Neural cell (in vitro differentiated cells): ENCODE data around the gene DST. TPM values are rescaled to one million over a fixed set of nuclear protein-coding genes. Genes with fewer than 3 reads are reported as not detected.

ENCODE experiments used
- H2AFZ ChIP-seq: fragments of 200-600, 300-800 bp; sonication (generic), shearing (Covaris generic); 2 replicates; pipeline ENCODE4 v1.6.0; 2014; ENCODE audit warnings: low read depth, mild to moderate bottlenecking, antibody characterized with exemption, low read length, moderate library complexity
- H3F3A ChIP-seq: fragments of 200-600 bp; shearing (Covaris generic); 2 replicates; pipeline ENCODE4 v1.6.1; 2016; ENCODE audit warnings: mild to moderate bottlenecking, moderate library complexity, mixed read lengths, antibody characterized with exemption, low read length; ENCODE audit not compliant: insufficient read depth, poor library complexity, severe bottlenecking
- H3K27ac ChIP-seq: fragments of 200-600, 300-800 bp; sonication (generic), shearing (Covaris generic); 2 replicates; pipeline ENCODE4 v1.5.1; 2014; ENCODE audit warnings: mild to moderate bottlenecking, low read length, moderate library complexity
- H3K27me3 ChIP-seq: fragments of 300-800, 200-600 bp; sonication (generic), shearing (Covaris generic); 2 replicates; pipeline ENCODE4 v1.6.0; 2014; ENCODE audit warnings: mild to moderate bottlenecking, low read depth, low read length, moderate library complexity; ENCODE audit not compliant: insufficient read depth
- H3K36me3 ChIP-seq: fragments of 300-800, 200-600 bp; sonication (generic), shearing (Covaris generic); 2 replicates; pipeline ENCODE4 v1.5.1; 2014; ENCODE audit warnings: mild to moderate bottlenecking, antibody characterized with exemption, low read length, moderate library complexity; ENCODE audit not compliant: insufficient read depth
- H3K4me2 ChIP-seq: fragments of 300-800, 200-600 bp; sonication (generic), shearing (Covaris generic); 2 replicates; pipeline ENCODE4 v1.6.0; 2014; ENCODE audit warnings: mild to moderate bottlenecking, low read length
- H3K4me3 ChIP-seq: fragments of 300-800, 200-600 bp; sonication (generic), shearing (Covaris generic); 2 replicates; pipeline ENCODE4 v1.5.1; 2014; ENCODE audit warnings: mild to moderate bottlenecking, low read length, moderate library complexity
- H3K79me2 ChIP-seq: fragments of 200-600 bp; shearing (Covaris generic); replicated peaks from 2 replicates; pipeline ENCODE4 v1.6.0; 2014; ENCODE audit warnings: mild to moderate bottlenecking, low read length, moderate library complexity; ENCODE audit not compliant: insufficient read depth
- H3K9ac ChIP-seq: fragments of 300-800, 200-600 bp; sonication (generic), shearing (Covaris generic); 2 replicates; pipeline ENCODE4 v1.6.1; 2016; ENCODE audit warnings: mild to moderate bottlenecking, low read length, mixed read lengths
- H3K9me2 ChIP-seq: fragments of 200-600 bp; shearing (Covaris generic); 2 replicates; pipeline ENCODE4 v1.6.1; 2016; ENCODE audit warnings: mild to moderate bottlenecking, low read length, mixed read lengths; ENCODE audit not compliant: insufficient read depth
- H3K9me3 ChIP-seq: fragments of 200-600, 300-800 bp; sonication (generic), shearing (Covaris generic); 2 replicates; pipeline ENCODE4 v1.6.1; 2016; ENCODE audit warnings: mild to moderate bottlenecking, mixed run types, low read length, moderate library complexity, mixed read lengths
- H4K20me1 ChIP-seq: fragments of 200-600 bp; shearing (Covaris generic); 2 replicates; pipeline ENCODE4 v1.6.1; 2016; ENCODE audit warnings: mild to moderate bottlenecking, mixed run types; ENCODE audit not compliant: insufficient read depth
- EP300 ChIP-seq: fragments of 450-650 bp; conservative IDR thresholded peaks from 2 replicates; pipeline ENCODE4 v1.6.1; 2014; ENCODE audit warnings: antibody characterized with exemption, mild to moderate bottlenecking, moderate library complexity; ENCODE audit not compliant: poor library complexity, severe bottlenecking
- EZH2 ChIP-seq: fragments of 200-600, 300-800 bp; shearing (Covaris generic), sonication (generic); IDR thresholded peaks from 2 replicates; pipeline ENCODE4 v1.6.1; 2014; ENCODE audit warnings: antibody characterized with exemption, low read length, borderline replicate concordance, mild to moderate bottlenecking; ENCODE audit not compliant: insufficient read depth, poor library complexity, severe bottlenecking
- MXI1 ChIP-seq: fragments of 450-650 bp; conservative IDR thresholded peaks from 2 replicates; pipeline ENCODE4 v1.6.1; 2014; ENCODE audit warnings: antibody characterized with exemption, mild to moderate bottlenecking; ENCODE audit not compliant: poor library complexity, severe bottlenecking
- POLR2AphosphoS5 ChIP-seq: IDR thresholded peaks from 2 replicates; pipeline ENCODE4 v1.6.1; 2012
- RAD21 ChIP-seq: fragments of 450-650 bp; conservative IDR thresholded peaks from 2 replicates; pipeline ENCODE4 v1.6.1; 2014; ENCODE audit warnings: antibody characterized with exemption, mild to moderate bottlenecking, moderate library complexity
- SMC3 ChIP-seq: fragments of 450-650 bp; conservative IDR thresholded peaks from 2 replicates; pipeline ENCODE4 v1.6.1; 2014; ENCODE audit warnings: antibody characterized with exemption, mild to moderate bottlenecking, moderate library complexity; ENCODE audit not compliant: poor library complexity
- TAF1 ChIP-seq: IDR thresholded peaks from 2 replicates; pipeline ENCODE4 v1.6.1; 2012; ENCODE audit warnings: low read depth
- polyA plus RNA-seq: library from polyadenylated mRNA; depleted of rRNA; stranded (reverse); fragments of >200 nt; gene quantifications from 2 replicates; pipeline ENCODE4 v1.2.3, GENCODE V29; 2014
- TF ChIP-seq, protein P1 (sequence below): IDR thresholded peaks from 2 replicates; pipeline ENCODE4 v1.6.1; 2012; ENCODE audit warnings: borderline replicate concordance
- TF ChIP-seq, protein P2 (sequence below): fragments of 450-650 bp; IDR thresholded peaks from 2 replicates; pipeline ENCODE4 v1.5.1; 2014; ENCODE audit warnings: antibody characterized with exemption, mild to moderate bottlenecking, moderate library complexity; ENCODE audit not compliant: poor library complexity, severe bottlenecking

The DST gene
- polyA plus RNA-seq, 1 donor from 2014 or later = 118 TPM

DNA sequence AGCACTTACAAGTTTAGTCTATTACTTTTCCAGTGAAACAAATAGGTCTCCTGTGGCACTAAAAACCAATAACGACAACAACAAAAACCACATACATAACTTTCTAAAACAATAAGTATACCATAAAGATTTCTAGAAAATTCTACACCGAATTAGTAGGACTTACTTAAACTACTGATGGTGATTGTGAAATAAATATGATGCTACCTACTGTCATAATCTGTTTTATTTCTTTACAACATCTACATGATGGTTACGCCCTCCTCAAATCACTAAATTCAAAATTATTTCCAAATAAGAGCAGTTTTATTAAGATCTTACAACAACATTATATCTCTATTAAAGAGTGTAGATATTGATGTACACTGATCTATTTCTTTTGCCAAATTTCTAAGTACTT, 147.0 kb downstream of the DST start:
- Histone ChIP-seq H3K27ac (no peak overlapping the region), H3K4me2 (no peak overlapping the region), H3K79me2 (no peaks in the 10 kb centered on the region), H3K4me3 (no peak overlapping the region), H3K9me2 (no peaks in the 10 kb centered on the region), H3K9ac (no peak overlapping the region), H3K27me3 (no peaks in the 10 kb centered on the region), H3F3A (no peaks in the 10 kb centered on the region), H4K20me1 (no peaks in the 10 kb centered on the region), H2AFZ (no peak overlapping the region), H3K9me3 (no peaks in the 10 kb centered on the region), H3K36me3 (no peaks in the 10 kb centered on the region)
- TF ChIP-seq, protein P1, sequence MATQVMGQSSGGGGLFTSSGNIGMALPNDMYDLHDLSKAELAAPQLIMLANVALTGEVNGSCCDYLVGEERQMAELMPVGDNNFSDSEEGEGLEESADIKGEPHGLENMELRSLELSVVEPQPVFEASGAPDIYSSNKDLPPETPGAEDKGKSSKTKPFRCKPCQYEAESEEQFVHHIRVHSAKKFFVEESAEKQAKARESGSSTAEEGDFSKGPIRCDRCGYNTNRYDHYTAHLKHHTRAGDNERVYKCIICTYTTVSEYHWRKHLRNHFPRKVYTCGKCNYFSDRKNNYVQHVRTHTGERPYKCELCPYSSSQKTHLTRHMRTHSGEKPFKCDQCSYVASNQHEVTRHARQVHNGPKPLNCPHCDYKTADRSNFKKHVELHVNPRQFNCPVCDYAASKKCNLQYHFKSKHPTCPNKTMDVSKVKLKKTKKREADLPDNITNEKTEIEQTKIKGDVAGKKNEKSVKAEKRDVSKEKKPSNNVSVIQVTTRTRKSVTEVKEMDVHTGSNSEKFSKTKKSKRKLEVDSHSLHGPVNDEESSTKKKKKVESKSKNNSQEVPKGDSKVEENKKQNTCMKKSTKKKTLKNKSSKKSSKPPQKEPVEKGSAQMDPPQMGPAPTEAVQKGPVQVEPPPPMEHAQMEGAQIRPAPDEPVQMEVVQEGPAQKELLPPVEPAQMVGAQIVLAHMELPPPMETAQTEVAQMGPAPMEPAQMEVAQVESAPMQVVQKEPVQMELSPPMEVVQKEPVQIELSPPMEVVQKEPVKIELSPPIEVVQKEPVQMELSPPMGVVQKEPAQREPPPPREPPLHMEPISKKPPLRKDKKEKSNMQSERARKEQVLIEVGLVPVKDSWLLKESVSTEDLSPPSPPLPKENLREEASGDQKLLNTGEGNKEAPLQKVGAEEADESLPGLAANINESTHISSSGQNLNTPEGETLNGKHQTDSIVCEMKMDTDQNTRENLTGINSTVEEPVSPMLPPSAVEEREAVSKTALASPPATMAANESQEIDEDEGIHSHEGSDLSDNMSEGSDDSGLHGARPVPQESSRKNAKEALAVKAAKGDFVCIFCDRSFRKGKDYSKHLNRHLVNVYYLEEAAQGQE = no peak
- TF ChIP-seq SMC3 = no peak

DNA sequence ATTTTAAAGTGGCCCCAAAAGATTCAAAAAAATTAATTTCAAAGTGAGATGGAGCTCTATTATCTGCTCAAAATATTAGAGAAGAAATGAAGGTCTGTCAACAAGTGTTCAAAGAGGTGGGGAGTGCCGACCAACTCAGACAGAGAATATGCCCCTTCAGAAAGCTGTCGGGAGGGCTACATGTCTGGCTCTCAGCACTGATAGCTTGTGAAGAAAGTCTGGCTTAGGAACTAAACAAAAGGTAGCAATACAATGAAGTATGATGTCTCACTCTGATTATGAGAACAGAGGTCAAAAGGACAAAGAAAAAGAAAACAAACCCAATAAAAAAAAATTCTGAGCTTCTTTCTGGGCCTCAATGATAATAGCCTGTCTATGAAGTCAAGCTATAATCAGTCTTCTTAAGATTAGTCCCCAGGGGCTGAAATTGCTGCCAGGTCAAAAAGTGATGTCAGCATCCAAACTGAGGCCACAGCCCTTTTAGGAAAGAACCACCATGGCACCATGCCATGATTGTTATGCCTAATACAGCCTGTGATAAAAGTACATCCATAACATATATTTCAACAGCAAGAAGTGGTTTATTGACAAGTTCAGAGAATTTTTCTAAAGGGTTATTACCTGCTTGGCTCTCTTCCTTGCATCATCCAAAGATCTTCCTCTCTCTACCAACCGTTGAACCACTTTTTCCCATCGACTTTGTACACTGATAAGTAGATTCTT, 150.9 kb downstream of the DST start:
- H4K20me1 ChIP-seq = no peaks in the 10 kb centered on the region
- no peak overlapping the region for H3K4me3 ChIP-seq
- H3K9me3 ChIP-seq = no peaks in the 10 kb centered on the region
- H3K36me3 ChIP-seq = no peaks in the 10 kb centered on the region
- no peaks in the 10 kb centered on the region for H3K9me2 ChIP-seq
- H3K9ac ChIP-seq = no peak overlapping the region
- TF ChIP-seq MXI1 (no peak), EP300 (no peak), TAF1 (no peak), RAD21 (no peak), EZH2 (no peak), SMC3 (no peak), POLR2AphosphoS5 (no peak)
- TF ChIP-seq, protein P1 = no peak
- TF ChIP-seq, protein P2, sequence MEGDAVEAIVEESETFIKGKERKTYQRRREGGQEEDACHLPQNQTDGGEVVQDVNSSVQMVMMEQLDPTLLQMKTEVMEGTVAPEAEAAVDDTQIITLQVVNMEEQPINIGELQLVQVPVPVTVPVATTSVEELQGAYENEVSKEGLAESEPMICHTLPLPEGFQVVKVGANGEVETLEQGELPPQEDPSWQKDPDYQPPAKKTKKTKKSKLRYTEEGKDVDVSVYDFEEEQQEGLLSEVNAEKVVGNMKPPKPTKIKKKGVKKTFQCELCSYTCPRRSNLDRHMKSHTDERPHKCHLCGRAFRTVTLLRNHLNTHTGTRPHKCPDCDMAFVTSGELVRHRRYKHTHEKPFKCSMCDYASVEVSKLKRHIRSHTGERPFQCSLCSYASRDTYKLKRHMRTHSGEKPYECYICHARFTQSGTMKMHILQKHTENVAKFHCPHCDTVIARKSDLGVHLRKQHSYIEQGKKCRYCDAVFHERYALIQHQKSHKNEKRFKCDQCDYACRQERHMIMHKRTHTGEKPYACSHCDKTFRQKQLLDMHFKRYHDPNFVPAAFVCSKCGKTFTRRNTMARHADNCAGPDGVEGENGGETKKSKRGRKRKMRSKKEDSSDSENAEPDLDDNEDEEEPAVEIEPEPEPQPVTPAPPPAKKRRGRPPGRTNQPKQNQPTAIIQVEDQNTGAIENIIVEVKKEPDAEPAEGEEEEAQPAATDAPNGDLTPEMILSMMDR = no peak
- no peaks in the 10 kb centered on the region for H3F3A ChIP-seq
- H3K4me2 ChIP-seq = no peak overlapping the region
- no peaks in the 10 kb centered on the region for H3K79me2 ChIP-seq
- H2AFZ ChIP-seq = no peak overlapping the region
- H3K27ac ChIP-seq = no peak overlapping the region
- H3K27me3 ChIP-seq = no peaks in the 10 kb centered on the region
